ENCODE data around the gene KRTAP10-11. TPM values are rescaled to one million over a fixed set of nuclear protein-coding genes. Genes with fewer than 3 reads are reported as not detected.

KRTAP10-11 gene
- total RNA-seq, 3 donors from 2014 or later, result not detected

DNA sequence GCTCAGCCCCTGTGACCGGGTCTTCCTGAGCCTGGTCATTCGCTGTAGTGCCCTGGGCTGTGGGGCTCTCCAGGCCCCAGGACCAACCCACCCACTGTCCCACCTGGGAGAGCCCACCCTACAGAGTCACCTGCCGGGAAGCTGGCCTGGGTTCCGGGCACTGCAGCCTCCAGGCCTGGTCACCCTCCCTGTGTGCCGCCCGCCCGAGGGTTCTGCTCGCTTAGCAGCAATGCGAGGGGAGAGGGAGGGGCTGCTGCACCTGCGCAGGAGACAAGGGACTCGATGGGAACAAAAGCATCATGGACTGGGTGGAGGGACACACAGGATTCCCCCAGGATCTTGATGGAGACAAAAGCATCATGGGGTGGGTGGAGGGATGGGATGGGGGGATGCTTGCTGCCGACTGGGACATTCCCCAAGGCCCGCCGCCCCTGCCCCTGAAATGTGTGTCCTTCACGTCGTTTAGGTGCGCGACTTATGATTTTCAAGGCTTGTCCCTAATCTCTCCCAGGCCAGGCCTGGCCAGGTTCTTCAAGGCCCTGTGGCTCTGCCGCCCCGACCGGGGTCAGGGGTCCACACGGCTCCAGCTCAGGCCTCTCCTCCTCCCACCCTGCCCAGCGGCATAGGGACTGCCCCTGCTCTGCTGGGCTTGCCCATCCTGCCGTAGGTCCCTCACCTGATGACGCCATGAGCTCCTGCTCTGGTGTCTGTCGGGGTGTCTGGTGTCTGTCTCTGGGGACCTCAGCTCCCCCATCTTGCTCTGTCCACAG, 32.6 kb upstream of the KRTAP10-11 start:
- no peak for DNase-seq (ENCODE audit: low spot score in 2 of 2)
- intact Hi-C loops (cut with DNase I; ENCODE audit: low total_unique reads), result no loop called here
- no peaks in the 10 kb centered on the region for H3K4me1 ChIP-seq
- TF ChIP-seq POLR2A (IDR thresholded peaks at IDR 0.05), result no peak
- TF ChIP-seq CTCF (IDR thresholded peaks at IDR 0.05), result no peak
- no peak for TF ChIP-seq POLR2AphosphoS5 (IDR thresholded peaks at IDR 0.05)
- H3K27ac ChIP-seq, result no peak overlapping the region
- H3K4me3 ChIP-seq, result no peak overlapping the region
- peaks cover 29 to 34% of the 10 kb centered on the region in 2 donors for H3K9me3 ChIP-seq
- H3K36me3 ChIP-seq, result no peaks in the 10 kb centered on the region
- peaks cover 0 to 34% of the 10 kb centered on the region in 2 donors for H3K27me3 ChIP-seq

DNA sequence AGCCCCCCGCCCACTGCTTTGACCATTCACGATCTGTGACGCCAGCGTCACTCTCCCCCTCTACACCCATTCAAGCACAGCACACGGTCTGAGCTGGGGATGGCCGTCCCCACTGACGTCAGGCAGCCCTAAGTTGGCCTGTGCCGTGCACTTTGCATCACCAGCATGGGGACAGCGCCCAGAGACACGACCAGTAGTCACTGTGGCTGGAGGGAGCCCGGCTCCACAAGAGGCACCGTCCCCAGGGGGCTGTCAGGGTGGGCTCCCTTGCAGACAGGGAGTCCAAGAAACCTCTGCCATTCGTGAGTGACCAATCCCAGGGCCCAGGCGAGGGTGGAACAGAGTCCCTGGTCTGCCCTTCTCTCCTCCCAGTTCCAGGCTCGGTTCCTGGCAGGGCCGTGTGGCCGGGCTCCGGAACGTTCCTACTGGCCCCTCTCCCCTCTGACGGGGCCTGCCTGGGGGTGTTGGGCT, 32.0 kb upstream of the KRTAP10-11 start:
- Histone ChIP-seq H3K27me3 (peaks cover 0 to 36% of the 10 kb centered on the region in 2 donors), H3K9me3 (peaks cover 27 to 30% of the 10 kb centered on the region in 2 donors), H3K4me3 (no peak overlapping the region), H3K36me3 (no peaks in the 10 kb centered on the region), H3K4me1 (no peaks in the 10 kb centered on the region), H3K27ac (no peak overlapping the region)
- TF ChIP-seq POLR2AphosphoS5 (IDR thresholded peaks at IDR 0.05) (no peak), CTCF (IDR thresholded peaks at IDR 0.05) (no peak), POLR2A (IDR thresholded peaks at IDR 0.05) (no peak)
- no peak for DNase-seq (ENCODE audit: low spot score in 2 of 2)
- intact Hi-C loops (cut with DNase I; ENCODE audit: low total_unique reads), result no loop called here

DNA sequence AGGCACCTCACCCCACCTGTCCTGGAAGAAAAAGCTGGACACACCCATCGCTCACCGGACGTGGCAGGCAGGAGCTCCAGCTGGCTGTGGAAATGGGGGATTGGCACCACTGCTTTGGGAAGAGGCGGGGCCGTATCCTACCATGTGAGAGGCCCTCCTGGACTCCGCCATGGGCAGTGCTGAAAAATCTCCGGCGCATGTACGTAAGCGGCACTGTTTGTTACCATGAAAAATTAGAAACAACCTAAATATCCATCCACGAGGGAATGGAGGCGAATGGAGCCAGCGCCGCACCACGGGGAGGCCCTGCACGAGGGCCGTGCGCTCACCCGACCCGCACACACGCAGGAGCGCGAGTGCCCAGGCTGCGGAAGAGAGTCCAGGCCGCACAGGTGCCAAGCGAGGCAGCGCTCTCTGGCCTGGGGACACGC, 31.2 kb upstream of the KRTAP10-11 start:
- no peak for TF ChIP-seq CTCF (IDR thresholded peaks at IDR 0.05)
- TF ChIP-seq POLR2AphosphoS5 (IDR thresholded peaks at IDR 0.05), result no peak
- Histone ChIP-seq H3K27me3 (peaks cover 0 to 36% of the 10 kb centered on the region in 2 donors), H3K27ac (no peak overlapping the region), H3K4me1 (no peaks in the 10 kb centered on the region), H3K36me3 (no peaks in the 10 kb centered on the region), H3K9me3 (peaks cover 21 to 30% of the 10 kb centered on the region in 2 donors), H3K4me3 (no peak overlapping the region)
- intact Hi-C loops (cut with DNase I; ENCODE audit: low total_unique reads), result no loop called here
- no peak for DNase-seq (ENCODE audit: low spot score in 2 of 2)

DNA sequence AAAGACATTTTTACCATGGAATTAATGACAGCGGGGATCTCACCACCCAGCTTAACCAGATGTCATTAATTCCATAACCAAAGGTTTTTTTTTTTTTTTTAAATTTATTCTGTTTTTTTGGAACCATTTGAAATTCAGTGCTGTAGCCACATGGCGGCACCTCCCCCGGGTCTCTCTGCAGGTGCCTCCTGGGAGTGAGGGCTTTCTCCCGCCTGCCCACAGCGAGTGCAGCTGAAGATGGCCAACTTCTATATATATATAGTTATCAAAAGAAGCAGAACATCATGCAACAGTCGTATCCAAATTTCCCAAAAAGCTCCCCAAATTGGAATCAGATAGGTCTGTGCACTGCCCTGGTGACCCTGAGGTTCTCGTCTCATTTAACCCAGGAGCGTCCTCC, 30.7 kb upstream of the KRTAP10-11 start:
- no peak for DNase-seq (ENCODE audit: low spot score in 2 of 2)
- Histone ChIP-seq H3K9me3 (peaks cover 18 to 28% of the 10 kb centered on the region in 2 donors), H3K36me3 (no peaks in the 10 kb centered on the region), H3K27ac (no peak overlapping the region), H3K27me3 (peaks cover 0 to 36% of the 10 kb centered on the region in 2 donors), H3K4me3 (no peak overlapping the region), H3K4me1 (no peaks in the 10 kb centered on the region)
- TF ChIP-seq POLR2A (IDR thresholded peaks at IDR 0.05), result no peak
- intact Hi-C loops (cut with DNase I; ENCODE audit: low total_unique reads), result no loop called here

- no peak overlapping the region for H3K4me3 ChIP-seq
- intact Hi-C loops (cut with DNase I; ENCODE audit: low total_unique reads), result no loop called here
- peaks cover 0 to 36% of the 10 kb centered on the region in 2 donors for H3K27me3 ChIP-seq
- TF ChIP-seq POLR2AphosphoS5 (IDR thresholded peaks at IDR 0.05) (no peak), CTCF (IDR thresholded peaks at IDR 0.05) (no peak)
- DNase-seq (ENCODE audit: low spot score in 2 of 2), result no peak
- no peaks in the 10 kb centered on the region for H3K36me3 ChIP-seq
- H3K27ac ChIP-seq, result no peak overlapping the region
- H3K9me3 ChIP-seq, result peaks cover 12 to 22% of the 10 kb centered on the region in 2 donors
- H3K4me1 ChIP-seq, result no peaks in the 10 kb centered on the region
These were observed 30.2 kb upstream of the KRTAP10-11 start for GRCh38 chr21:44615911-44616590.

Data from breast epithelium (tissue), 4 donors.